ENCODE results near the gene ICOSLG.
"Not testable (repeated sequence)": the region's sequence is repeated elsewhere in the genome, so short reads cannot be mapped to it uniquely, and the experiment has no call there.

The ICOSLG gene

GRCh38 chr21:44240842-44241241 lies at the start of gene ICOSLG:
TSS of gene ICOSLG (minus strand) at chr21:44240943. CDS start at chr21:44240817, 126 bp downstream.
- DNase-seq (ENCODE audit: low read depth), result not testable (repeated sequence)

DNA sequence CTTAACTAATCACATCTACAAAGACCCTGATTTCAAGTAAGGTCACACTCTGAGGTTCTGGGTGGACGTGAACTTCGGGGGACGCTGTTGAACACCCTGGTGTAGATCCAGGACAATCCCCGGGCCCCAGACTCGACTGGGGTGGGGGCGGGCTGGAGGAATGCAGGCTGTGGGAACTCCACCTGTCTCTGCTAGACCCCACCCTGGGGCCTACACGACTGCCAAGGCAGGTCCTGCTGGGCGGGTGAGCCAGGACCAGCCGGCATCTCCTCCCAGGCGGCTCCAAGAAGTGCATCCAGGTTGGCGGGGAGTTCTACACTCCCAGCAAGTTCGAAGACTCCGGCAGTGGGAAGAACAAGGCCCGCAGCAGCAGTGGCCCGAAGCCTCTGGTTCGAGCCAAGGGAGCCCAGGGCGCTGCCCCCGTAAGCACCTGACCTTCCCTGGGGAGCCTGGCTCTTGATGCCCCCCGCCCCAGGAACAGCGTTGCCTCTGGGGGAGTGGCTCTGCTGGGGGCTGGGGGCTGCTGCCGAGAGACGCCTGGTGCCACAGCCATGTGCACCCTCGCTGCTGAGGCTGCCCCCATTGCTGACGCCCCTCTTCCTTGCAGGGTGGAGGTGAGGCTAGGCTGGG lies 48.8 kb upstream of the ICOSLG start:
- DNase-seq (ENCODE audit: low read depth), result no peak

- DNase-seq (ENCODE audit: low read depth), result no peak
These were observed 47.7 kb upstream of the ICOSLG start for GRCh38 chr21:44288251-44289110.

GRCh38 chr21:44286716-44287632 lies 46.2 kb upstream of the ICOSLG start:
- no peak for DNase-seq (ENCODE audit: low read depth)

DNA sequence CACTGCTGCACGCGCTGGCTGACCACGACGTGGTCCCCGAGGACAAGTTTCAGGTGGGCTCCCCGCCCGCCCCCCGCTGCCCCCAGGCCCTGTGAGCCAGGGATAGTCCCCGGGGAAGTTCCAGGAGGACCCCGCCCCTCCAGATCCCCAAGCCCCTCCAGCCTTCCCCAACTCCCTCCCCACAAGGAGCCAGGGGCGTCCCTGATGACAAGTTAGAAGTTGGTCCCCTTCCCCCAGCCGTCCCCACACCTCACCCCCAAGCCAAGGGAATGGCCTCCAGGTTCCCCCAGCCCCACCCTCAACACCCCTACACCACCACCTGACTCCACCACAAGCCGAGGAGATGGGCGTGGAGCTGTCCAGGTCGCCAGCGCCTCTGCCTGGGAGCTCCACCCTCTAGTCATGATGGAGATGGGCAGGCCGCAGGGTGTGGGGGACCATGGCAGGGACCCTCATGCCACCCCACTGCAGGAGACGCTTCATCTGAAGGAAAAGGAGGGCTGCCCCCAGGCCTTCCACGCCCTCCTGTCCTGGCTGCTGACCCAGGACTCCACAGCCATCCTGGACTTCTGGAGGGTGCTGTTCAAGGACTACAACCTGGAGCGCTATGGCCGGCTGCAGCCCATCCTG lies 45.5 kb upstream of the ICOSLG start:
- no peak for DNase-seq (ENCODE audit: low read depth)

DNA sequence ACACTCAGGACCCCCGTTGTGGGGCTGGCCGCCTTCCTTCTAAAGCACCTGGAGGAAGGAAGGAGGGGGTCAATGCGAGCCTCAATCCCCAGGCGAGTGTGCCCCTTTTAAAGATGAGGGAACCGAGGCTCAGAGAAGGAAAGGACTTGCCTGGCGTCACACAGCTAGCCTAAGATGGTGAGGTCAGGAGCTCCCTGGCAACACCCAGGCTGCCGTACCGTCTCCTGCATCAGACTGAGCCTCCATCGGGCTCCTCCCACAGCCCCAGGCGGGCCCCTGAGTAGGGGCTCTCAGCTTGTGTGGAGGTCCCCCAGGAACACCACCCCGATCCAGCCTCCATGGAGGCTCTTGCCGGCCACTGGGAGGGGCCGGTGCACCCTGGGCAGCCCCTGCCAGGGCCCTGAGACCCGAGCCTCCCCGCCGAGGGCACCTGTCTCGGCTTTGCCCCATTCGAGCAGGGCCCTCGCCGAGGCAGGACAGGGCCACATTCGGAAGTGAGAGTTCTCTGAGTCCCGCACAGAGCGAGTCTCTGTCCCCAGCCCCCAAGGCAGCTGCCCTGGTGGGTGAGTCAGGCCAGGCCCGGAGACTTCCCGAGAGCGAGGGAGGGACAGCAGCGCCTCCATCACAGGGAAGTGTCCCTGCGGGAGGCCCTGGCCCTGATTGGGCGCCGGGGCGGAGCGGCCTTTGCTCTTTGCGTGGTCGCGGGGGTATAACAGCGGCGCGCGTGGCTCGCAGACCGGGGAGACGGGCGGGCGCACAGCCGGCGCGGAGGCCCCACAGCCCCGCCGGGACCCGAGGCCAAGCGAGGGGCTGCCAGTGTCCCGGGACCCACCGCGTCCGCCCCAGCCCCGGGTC lies 44.6 kb upstream of the ICOSLG start, which contains the start of gene AIRE:
AIRE (plus strand) TSS at position 739 of the 855 bp plus-strand sequence. CDS start 131 bp downstream, outside the sequence.
- no peak for DNase-seq (ENCODE audit: low read depth)

GRCh38 chr21:44283948-44284347 lies 43.2 kb upstream of the ICOSLG start:
- DNase-seq (ENCODE audit: low read depth), result no peak

GRCh38 chr21:44283211-44283785 lies 42.6 kb upstream of the ICOSLG start:
- DNase-seq (ENCODE audit: low read depth), result not testable (repeated sequence)

DNA sequence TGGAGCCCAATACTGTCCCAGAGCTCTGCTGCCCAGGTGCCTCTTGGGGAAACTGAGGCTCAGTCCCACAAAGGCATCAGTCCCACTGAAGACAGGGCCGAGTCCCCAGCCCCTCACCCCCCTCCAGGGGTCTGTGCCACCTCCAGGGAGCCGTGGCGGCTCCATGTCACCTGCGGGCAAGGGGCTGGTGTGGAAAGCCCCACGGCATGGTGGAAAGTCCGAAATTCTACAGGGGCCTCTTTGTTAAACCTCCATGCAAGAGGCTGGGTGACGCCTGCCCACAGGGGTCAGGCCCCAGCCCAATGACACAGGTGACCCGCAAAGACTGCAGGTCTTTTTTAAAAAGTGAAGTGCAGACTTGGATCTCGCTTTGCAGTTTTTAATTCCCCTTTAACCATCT lies 41.6 kb upstream of the ICOSLG start:
- no peak for DNase-seq (ENCODE audit: low read depth)

- no peak for DNase-seq (ENCODE audit: low read depth)
These were observed 41.1 kb upstream of the ICOSLG start for GRCh38 chr21:44281801-44282200.

- no peak for DNase-seq (ENCODE audit: low read depth)
These were observed 38.9 kb upstream of the ICOSLG start for GRCh38 chr21:44279354-44280260.

DNA sequence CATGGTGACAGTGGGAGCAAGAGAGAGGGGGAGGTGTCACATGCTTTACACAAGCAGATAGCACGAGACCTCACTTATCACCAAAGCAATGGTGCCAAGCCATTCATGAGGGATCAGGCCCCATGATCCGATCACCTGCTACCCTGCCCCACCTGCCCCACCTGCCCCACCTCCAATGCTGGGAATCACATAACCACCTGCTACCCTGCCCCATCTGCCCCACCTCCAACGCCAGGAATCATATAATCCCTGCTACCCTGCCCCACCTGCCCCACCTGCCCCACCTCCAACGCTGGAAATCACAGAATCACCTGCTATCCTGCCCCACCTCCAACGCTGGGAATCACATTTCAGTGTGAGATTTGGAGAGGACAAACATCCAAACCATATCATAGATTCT lies 34.3 kb upstream of the ICOSLG start:
- DNase-seq (ENCODE audit: low read depth), result no peak

DNA sequence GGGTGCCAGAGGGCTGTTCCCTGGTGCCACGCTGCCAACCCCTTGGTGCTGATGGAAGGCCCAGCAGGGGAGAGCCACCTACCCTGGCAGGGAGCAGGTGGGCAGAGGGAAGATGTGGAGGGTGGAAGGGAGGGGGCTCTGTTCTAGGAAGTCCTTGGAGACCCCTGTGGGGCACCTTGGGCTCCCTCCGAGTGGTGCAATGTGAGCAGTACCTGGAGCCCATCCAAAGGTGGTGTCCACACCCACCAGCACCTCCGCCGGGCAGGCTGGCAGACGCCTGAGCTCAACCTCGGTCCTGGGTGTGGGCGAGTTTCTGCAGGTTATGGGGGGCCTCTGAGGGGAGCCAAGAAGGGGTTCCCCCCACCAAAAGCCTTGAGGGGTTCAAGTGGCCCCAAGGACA lies 32.3 kb upstream of the ICOSLG start:
- no peak for DNase-seq (ENCODE audit: low read depth)

DNA sequence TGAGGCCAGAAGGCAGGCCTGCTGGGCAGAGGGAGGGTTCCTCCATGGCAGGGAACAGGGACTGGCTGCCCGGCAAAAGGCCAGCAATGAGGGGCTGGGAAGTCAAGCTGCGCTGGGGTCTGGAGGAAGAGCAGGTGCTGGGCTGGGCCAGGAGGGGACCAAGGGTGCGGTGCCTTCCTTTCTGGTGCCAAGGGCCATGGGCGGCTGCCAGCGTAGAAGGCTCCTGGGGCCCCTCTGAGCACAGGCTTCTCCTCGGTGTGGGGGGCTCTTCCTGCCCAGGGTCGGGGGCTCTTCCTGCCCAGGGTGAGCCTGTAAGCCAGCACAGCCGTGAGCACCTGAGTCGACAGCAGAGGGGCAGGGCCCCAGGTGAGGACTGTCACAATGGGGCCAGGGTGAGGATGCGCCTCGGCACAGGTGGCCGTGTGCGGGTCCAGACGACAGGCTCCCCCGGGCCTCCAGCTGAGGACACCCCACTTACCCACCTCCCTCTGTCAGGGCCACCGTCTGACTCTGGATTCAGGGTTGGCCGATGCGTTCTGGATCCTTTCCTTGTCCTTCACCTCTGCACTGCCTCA lies 31.6 kb upstream of the ICOSLG start:
- no peak for DNase-seq (ENCODE audit: low read depth)

- DNase-seq (ENCODE audit: low read depth), result no peak
These were observed 31.0 kb upstream of the ICOSLG start for GRCh38 chr21:44271558-44272283.

DNA sequence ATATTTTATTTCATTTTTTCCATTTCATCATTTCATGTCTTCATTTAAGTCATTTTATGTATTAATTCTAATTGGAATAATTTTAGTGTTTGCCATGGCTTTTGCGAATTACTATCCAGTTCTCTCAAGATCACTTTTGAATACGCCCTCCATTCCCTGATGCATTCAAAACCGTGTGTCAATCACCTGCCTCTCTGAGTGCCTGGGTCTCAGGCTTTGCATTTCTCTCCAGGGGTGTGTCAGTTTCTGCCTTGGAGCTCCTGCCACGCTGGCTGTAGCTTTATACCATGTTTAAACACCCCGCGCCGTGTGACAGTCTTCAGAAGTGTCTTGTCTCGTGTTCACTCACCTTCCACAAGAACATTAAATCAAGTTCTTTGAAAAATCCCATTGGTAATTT lies 28.3 kb upstream of the ICOSLG start:
- DNase-seq (ENCODE audit: low read depth), result no peak

DNA sequence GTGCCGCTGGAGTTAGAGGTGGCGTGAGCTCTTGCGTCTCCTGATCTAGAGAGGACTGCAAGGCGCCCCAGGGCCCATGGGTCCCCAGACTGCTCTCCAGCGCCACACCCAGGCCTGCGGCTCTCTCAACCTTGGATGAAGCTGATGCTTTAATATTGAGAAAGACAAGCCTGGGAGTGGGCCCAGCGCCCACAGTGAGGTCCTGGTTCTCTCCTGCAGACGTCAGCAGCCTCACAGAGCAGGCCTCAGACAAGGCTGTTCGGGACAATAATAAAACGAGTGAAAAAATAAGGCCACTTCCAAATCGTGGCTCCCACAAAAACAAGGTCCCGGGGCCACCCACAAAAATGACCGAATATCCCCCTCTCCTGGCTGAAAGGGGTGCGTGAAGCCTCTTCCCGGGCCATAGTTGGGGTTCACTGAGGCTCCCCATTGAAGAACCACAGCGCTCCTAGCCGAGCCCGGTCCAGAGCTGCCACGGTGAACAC lies 27.0 kb upstream of the ICOSLG start:
- DNase-seq (ENCODE audit: low read depth), result no peak

- DNase-seq (ENCODE audit: low read depth), result no peak
These were observed 25.1 kb upstream of the ICOSLG start for GRCh38 chr21:44265734-44266270.
